Measurements from ENCODE around the gene TDG. TPM values are rescaled to one million over a fixed set of nuclear protein-coding genes. Genes with fewer than 3 reads are reported as not detected.

TDG gene
- total RNA-seq, 1 experiment from 2014 or later, result 70.3 TPM

- no peak overlapping the region for H3K18ac ChIP-seq (ENCODE audit: insufficient read length, low read depth, low read length)
- H3K9me3 Mint-ChIP-seq, result no peaks in the 10 kb centered on the region
- no peak for TF ChIP-seq CTCF (conservative IDR thresholded peaks at IDR 0.05)
- no peak overlapping the region; a peak in 1 of 5 replicates for H3K4me3 Mint-ChIP-seq
- H3K27ac ChIP-seq (ENCODE audit: insufficient read length, low read depth, low read length), result no peak overlapping the region
- no peaks in the 10 kb centered on the region for H3K4me1 Mint-ChIP-seq
- H2BK20ac ChIP-seq (ENCODE audit: low read depth, low read length, poor library complexity, severe bottlenecking), result no peak overlapping the region
- no peak overlapping the region for H4K8ac ChIP-seq (replicated peaks; ENCODE audit: insufficient read length, low read depth, low read length)
- no peaks in the 10 kb centered on the region for H3K27me3 Mint-ChIP-seq (ENCODE audit: low read depth)
- H3K79me1 ChIP-seq (ENCODE audit: insufficient read depth, low read depth, low read length, poor library complexity, severe bottlenecking), result no peaks in the 10 kb centered on the region
- no peak overlapping the region for H3K4me2 ChIP-seq (ENCODE audit: insufficient read depth, insufficient read length, low read length)
- H2BK120ac ChIP-seq (ENCODE audit: low read depth, low read length, poor library complexity, severe bottlenecking), result no peak overlapping the region
- H3K4me1 ChIP-seq (ENCODE audit: insufficient read depth, low read length), result no peaks in the 10 kb centered on the region
- no peak overlapping the region for H2AK5ac ChIP-seq (ENCODE audit: insufficient read length, low read length)
- H3K9me3 ChIP-seq (ENCODE audit: control insufficient read depth, low read depth, low read length), result no peaks in the 10 kb centered on the region
- H2BK15ac ChIP-seq (ENCODE audit: low read depth, low read length), result no peak overlapping the region
- H2BK12ac ChIP-seq (ENCODE audit: insufficient read length, low read depth, low read length), result no peak overlapping the region
- WGBS (ENCODE audit: extremely low coverage, insufficient read length, low lambda C conversion rate), result no CpG with 5 or more reads among the region's 7 CpGs
- no peak overlapping the region for H3K56ac ChIP-seq (ENCODE audit: insufficient read length, low read depth, low read length)
- no peak overlapping the region for H3K23ac ChIP-seq (ENCODE audit: insufficient read length, low read depth, low read length)
- H3K36me3 Mint-ChIP-seq (ENCODE audit: insufficient read depth in 1 of 3, low read depth in 3 of 3), result peaks cover 55 to 95% (median 85%) of the 10 kb centered on the region in 3 experiments; a peak in 6 of 7 replicates
- H3K79me2 ChIP-seq (ENCODE audit: insufficient read depth, low read length), result no peaks in the 10 kb centered on the region
- no peak overlapping the region for H3K9ac ChIP-seq (ENCODE audit: extremely low read depth, insufficient read length, low read length)
- no peak overlapping the region for H3T11ph ChIP-seq (ENCODE audit: low read length)
- no peaks in the 10 kb centered on the region for H3K27me3 ChIP-seq (ENCODE audit: insufficient read depth, low read length)
- no peak overlapping the region for H2BK5ac ChIP-seq (ENCODE audit: insufficient read length, low read length)
- H4K20me1 ChIP-seq (ENCODE audit: control insufficient read depth, insufficient read depth, insufficient read length), result no peaks in the 10 kb centered on the region
- H3K14ac ChIP-seq (ENCODE audit: insufficient read depth, low read length), result no peak overlapping the region
- no peak overlapping the region for H4K91ac ChIP-seq (ENCODE audit: insufficient read length, low read depth, low read length)
- no peak overlapping the region for H3K4ac ChIP-seq (ENCODE audit: low read depth, low read length)
- no peaks in the 10 kb centered on the region for H3K23me2 ChIP-seq (ENCODE audit: insufficient read length, low read depth, low read length, poor library complexity, severe bottlenecking)
- no peak overlapping the region for H4K5ac ChIP-seq (ENCODE audit: insufficient read length, low read depth, low read length)
- peak overlapping the region in 1 of 3 experiments; percentile 85; a peak in 1 of 7 replicates for H3K27ac Mint-ChIP-seq
- H2AFZ ChIP-seq (ENCODE audit: low read length), result no peak overlapping the region
- no peak for DNase-seq
Observed at GRCh38 chr12:103947871-103948555, 17.7 kb upstream of the TDG start.

All from H9 (cell line).